Large intestine (tissue), 3 donors: ENCODE results near the gene BIRC7. TPM values are rescaled to one million over a fixed set of nuclear protein-coding genes. Genes with fewer than 3 reads are reported as not detected.

Source experiments
- DNase-seq, 2 donors: peaks; one replicate each; pipeline versions ENCODE4 v3.0.0 to v3.0.0-alpha.2; 2013
- H3K27ac ChIP-seq: one replicate; pipeline ENCODE4 v1.5.1; 2013; ENCODE audit warnings: low read length
- H3K27me3 ChIP-seq: 2 replicates; pipeline ENCODE4 v1.6.1; 2013; ENCODE audit warnings: low read length; ENCODE audit not compliant: control insufficient read depth, insufficient read depth
- H3K36me3 ChIP-seq: 2 replicates; pipeline ENCODE4 v1.6.1; 2013; ENCODE audit warnings: low read length; ENCODE audit not compliant: control insufficient read depth, insufficient read depth
- H3K4me1 ChIP-seq: one replicate; pipeline ENCODE4 v1.6.1; 2013; ENCODE audit warnings: low read length; ENCODE audit not compliant: control insufficient read depth, insufficient read depth
- H3K4me3 ChIP-seq: one replicate; pipeline ENCODE4 v1.5.1; 2013; ENCODE audit warnings: low read length
- H3K9me3 ChIP-seq: one replicate; pipeline ENCODE4 v1.6.1; 2013; ENCODE audit warnings: mild to moderate bottlenecking, low read depth, low read length, moderate library complexity; ENCODE audit not compliant: control insufficient read depth
- WGBS: methylation state at CpG from one replicate; pipeline ENCODE4 v1.1.5; 2013; ENCODE audit warnings: low lambda C conversion rate; ENCODE audit not compliant: insufficient coverage; 5-methylcytosine and 5-hydroxymethylcytosine counted together
- polyA plus RNA-seq: library from polyadenylated mRNA; unstranded; fragments of 120-200 nt; gene quantifications from one replicate; pipeline ENCODE4 v1.2.1, GENCODE V29; 2013

Gene BIRC7
- polyA plus RNA-seq, 1 donor: 2.6 TPM

DNA sequence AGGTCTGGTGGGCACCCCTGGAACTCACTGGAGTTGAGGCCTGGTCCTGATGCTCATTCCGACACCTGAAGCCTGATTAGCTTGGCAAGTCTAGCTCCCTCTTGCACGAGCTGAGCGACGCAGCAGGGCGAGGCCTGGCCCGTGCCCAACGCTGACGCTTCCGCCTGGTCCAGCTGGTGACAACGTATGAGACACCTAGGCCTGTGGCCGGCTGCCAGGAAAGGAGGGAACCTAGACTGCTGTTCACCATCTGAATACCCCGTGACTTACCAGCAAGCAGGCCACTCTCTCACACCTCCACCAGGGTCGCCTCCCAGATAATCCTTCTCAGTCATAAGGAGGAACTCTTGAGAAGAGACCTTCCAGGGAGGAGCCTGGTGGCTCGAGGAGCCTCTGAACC lies 44.3 kb upstream of the BIRC7 start:
- Histone ChIP-seq H3K4me1 (no peaks in the 10 kb centered on the region), H3K36me3 (peaks cover 10% of the 10 kb centered on the region), H3K27me3 (no peaks in the 10 kb centered on the region), H3K9me3 (no peaks in the 10 kb centered on the region), H3K4me3 (no peak overlapping the region), H3K27ac (no peak overlapping the region)
- no CpG with 5 or more reads among the region's 14 CpGs for WGBS
- DNase-seq: no peak

DNA sequence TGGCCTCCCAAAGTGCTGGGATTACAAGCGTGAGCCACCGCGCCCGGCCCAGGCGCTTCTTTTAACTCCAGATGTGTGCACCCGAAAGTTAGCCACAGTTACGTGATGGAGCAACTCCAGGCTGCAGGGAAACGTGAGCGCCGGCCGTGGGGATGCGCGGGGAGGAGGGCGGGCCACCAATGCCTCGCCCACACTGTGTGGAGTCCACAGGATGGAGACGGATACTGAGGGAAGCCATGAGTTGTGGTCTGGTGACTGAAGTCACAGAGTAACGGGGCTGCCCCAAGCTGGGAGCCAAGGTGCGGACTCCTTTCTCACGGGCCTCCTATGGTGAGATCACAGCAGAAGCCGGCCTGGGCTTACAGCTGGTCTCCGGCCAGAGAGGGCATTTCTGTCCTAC lies 43.0 kb upstream of the BIRC7 start:
- Histone ChIP-seq H3K4me1 (no peaks in the 10 kb centered on the region), H3K27me3 (no peaks in the 10 kb centered on the region), H3K9me3 (no peaks in the 10 kb centered on the region), H3K27ac (no peak overlapping the region), H3K4me3 (no peak overlapping the region), H3K36me3 (peaks cover 23% of the 10 kb centered on the region)
- no CpG with 5 or more reads among the region's 21 CpGs for WGBS
- DNase-seq: no peak

DNA sequence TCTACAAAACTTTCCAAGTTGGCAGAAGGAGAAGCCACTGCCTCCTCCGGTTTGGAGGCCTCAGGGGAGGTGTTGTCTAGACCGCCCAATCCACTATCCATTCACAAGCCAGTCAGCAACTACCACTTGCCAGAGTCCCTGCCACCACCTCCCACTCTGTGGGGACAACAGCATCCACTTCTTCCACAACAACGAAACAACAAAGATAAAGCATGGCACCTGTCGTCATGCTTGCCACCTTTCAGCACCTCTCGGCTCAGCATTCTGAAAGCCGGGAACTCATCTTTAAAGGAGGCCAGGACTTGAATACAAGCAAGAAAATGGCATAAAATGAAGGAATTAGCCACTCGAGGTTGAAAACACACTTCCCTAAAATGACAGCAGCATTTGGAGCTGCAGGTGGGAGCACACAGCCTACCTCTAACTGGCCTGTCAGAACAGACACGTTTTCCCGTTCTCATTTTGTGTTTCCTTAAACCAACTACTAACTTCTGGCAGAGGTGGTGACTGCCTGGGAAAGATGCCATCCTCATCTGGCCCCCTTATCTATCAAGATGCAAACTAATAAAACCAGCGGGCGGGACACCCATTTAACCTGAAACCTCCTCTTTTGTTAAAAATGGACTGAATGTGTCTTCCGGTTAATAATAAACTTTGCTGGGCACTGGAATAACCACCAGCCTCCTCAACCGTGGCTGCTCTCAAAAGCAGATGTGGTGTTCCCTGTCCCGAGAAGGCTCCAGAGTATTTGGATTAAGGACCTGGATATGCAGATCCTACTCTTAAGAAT lies 41.5 kb upstream of the BIRC7 start:
- DNase-seq: no peak
- no peaks in the 10 kb centered on the region for H3K4me1 ChIP-seq
- WGBS: no CpG with 5 or more reads among the region's 14 CpGs

DNA sequence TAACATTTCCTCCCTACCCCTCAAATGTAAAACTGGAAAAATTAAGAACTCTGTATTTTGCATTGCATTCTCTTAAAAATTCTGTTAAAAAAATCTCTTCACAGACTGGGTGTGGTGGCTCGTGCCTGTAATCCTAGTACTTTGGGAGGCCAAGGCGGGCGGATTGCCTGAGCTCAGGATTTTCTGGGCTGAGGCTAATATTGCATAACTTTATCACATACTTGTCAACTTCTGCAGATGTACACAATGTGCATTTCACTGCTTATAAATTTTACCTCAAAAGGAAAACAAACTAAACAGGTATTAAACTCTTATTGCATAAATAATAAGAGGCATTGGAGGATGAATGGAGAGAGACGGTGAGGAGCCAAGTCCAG lies 40.9 kb upstream of the BIRC7 start:
- Histone ChIP-seq H3K27me3 (no peaks in the 10 kb centered on the region), H3K36me3 (peaks cover 28% of the 10 kb centered on the region), H3K4me3 (no peak overlapping the region), H3K4me1 (no peaks in the 10 kb centered on the region), H3K9me3 (no peaks in the 10 kb centered on the region), H3K27ac (no peak overlapping the region)
- no peak for DNase-seq
- 100% methylated on average over 1 of the region's 4 CpGs for WGBS

More for the DNA sequence above, 41.5 kb upstream of the BIRC7 start:
- Histone ChIP-seq H3K4me3 (no peak overlapping the region), H3K36me3 (peaks cover 28% of the 10 kb centered on the region), H3K9me3 (no peaks in the 10 kb centered on the region), H3K27me3 (no peaks in the 10 kb centered on the region), H3K27ac (no peak overlapping the region)

DNA sequence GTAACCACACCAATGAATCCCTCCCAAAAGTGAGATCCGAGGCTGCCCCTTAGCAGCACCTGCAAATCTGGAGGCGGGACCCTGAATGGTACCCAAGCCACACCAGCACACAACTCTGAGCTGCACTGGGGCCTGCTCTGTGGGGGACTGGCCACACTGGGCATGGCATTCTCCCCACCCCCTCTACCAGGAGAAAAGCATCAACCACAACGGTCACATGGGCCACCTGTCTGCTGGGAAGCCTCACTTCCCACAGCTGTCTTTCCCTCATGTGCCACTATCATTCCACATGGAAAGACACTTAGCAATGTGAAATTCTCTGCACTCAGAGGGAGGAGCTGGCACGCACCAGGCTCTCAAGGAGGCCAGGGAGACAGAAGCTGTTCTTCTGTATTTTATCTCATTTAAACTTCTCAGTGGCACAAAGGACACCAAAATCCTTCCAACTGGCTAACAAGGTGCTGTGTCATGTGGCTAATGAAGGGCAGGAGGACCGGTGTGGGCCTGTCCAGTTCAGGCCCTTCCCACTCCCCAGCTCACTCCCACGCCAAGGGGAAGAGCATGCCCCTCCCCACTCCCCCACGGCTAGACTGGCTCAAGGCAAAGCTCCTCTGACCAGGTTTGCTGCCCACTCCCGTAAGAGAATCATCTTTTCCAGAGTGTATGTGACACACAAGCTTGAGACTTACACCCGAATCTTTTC lies 38.8 kb upstream of the BIRC7 start:
- H3K4me1 ChIP-seq: no peaks in the 10 kb centered on the region
- H3K36me3 ChIP-seq: peaks cover 39% of the 10 kb centered on the region
- no CpG with 5 or more reads among the region's 9 CpGs for WGBS
- H3K9me3 ChIP-seq: no peaks in the 10 kb centered on the region
- H3K27me3 ChIP-seq: no peaks in the 10 kb centered on the region
- no peak overlapping the region for H3K4me3 ChIP-seq
- DNase-seq: no peak
- H3K27ac ChIP-seq: no peak overlapping the region

DNA sequence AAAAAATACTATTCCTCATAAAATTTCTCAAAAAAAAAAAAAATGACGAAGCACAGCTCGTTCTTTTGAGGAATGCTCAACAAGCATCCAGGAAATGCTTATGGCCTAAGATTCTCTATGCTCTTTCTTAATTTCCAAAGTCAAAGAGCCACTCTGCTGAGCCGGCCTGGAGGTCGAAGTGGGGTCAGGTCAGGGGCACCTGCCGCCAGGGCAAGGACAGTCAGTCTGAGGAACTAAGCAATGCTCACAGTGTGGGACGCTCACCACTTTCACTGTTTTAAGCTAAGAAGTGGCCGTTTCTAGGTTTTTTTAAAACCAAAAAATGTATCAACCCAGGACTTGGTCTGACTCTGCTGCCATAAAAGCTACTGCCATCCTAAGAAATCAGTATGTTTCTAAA lies 37.1 kb upstream of the BIRC7 start:
- Histone ChIP-seq H3K27ac (no peak overlapping the region), H3K4me3 (no peak overlapping the region), H3K27me3 (no peaks in the 10 kb centered on the region), H3K36me3 (peaks cover 56% of the 10 kb centered on the region), H3K4me1 (no peaks in the 10 kb centered on the region), H3K9me3 (no peaks in the 10 kb centered on the region)
- no CpG with 5 or more reads among the region's 7 CpGs for WGBS
- DNase-seq: no peak

DNA sequence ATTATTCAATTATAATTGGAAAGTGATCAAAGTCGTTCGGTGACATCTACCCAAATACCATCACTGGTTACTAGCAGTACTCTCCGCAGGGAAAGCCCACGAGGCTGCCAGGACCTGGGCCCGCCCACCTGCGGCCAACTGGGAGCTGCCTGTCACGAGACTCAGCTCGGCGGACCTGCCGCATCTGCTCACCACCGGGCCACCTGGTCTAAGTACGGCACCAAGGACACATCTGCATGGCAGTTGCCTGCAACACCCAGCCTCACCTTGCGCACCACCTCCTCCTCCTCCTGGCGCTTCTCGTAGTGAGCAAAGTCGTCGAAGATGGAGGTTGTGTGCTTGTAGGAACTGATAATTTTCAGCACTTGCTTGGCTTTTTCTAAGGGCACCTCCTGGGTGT lies 33.7 kb upstream of the BIRC7 start:
- Histone ChIP-seq H3K4me3 (no peak overlapping the region), H3K4me1 (no peaks in the 10 kb centered on the region), H3K36me3 (peaks cover 68% of the 10 kb centered on the region), H3K27ac (no peak overlapping the region), H3K9me3 (no peaks in the 10 kb centered on the region), H3K27me3 (no peaks in the 10 kb centered on the region)
- DNase-seq: no peak
- WGBS: 100% methylated on average over 2 of the region's 17 CpGs

DNA sequence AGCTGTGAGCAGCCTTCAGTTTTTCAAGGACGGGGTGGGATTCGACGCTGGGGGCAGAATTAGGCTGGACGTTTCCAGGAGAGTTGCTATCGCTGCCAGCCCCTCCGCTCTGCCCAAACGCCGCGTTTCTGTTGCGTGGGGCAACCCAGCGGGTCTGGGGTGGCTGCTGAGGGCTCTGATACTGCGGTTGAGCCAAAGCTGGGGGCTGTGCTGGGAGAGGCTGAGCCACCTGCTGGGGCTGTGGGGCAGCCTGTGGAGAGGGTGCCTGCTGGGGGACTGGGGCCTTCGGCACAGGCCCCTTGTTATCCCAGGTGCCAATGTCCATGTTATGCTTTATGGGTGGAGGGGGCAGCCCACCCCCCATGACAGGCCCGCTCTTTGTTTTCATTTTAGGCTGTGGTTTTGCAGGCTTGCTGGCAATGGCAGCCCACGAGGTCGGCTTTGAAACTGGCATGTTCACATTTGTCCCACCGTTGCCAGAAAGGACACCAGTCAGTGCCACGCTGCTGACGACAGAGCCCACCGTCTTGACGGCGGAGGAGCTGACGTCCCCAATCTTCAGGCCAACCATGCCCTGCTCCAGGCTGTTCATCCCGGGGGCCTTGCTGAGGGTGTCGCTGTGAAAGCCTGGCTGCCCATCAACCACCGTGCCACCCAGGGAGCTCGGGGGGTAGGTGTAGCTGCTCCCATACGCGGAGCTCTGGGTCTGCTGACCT lies 32.7 kb upstream of the BIRC7 start:
- WGBS: no CpG with 5 or more reads among the region's 29 CpGs
- H3K9me3 ChIP-seq: no peaks in the 10 kb centered on the region
- no peak for DNase-seq
- peaks cover 61% of the 10 kb centered on the region for H3K36me3 ChIP-seq
- no peak overlapping the region for H3K4me3 ChIP-seq
- H3K27me3 ChIP-seq: no peaks in the 10 kb centered on the region
- no peak overlapping the region for H3K27ac ChIP-seq
- no peaks in the 10 kb centered on the region for H3K4me1 ChIP-seq

DNA sequence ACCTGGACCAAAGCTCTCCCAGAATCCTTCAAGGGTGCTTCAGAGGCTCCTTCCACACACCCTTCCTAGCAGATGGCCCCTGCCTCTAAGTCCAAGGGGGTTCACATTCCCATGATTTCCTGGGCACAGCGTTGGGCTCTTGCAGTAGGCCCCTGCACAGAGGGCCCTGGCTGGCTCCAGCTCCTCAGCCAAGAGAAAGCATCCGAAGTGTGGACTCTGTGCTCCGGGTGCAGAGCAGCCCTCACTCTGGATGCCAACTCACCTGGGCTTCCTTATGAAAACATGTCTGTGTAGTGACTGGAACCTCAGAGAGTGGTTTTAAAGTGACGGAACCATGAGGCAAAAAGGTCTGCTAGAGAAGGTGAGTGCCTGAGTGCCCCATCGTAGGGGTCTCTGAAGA lies 31.3 kb upstream of the BIRC7 start:
- no CpG with 5 or more reads among the region's 5 CpGs for WGBS
- H3K36me3 ChIP-seq: peaks cover 69% of the 10 kb centered on the region

DNA sequence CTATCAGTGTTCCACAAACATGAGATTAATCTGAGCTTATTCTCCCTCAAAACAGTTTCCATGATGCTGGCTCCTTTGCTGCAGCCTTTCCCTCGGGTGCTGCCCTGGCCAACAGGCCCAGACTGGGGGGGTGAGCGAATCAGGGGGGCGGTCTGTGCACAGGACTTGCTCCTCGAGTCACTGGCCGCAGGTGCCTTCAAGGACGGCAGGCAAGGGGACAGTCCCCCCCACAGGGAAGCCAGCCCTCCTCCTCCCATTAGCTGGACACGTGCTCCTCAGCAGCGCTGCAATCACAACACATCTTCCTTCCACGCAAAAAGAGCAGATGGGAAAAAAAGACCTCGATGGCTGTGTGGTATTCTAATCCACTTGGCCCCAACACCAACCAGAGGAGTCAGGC lies 29.8 kb upstream of the BIRC7 start:
- Histone ChIP-seq H3K4me1 (no peaks in the 10 kb centered on the region), H3K36me3 (peaks cover 74% of the 10 kb centered on the region), H3K4me3 (no peak overlapping the region), H3K27ac (no peak overlapping the region), H3K27me3 (no peaks in the 10 kb centered on the region), H3K9me3 (no peaks in the 10 kb centered on the region)
- DNase-seq: no peak
- no CpG with 5 or more reads among the region's 10 CpGs for WGBS

More for the DNA sequence above, 31.3 kb upstream of the BIRC7 start:
- no peak overlapping the region for H3K4me3 ChIP-seq
- H3K9me3 ChIP-seq: no peaks in the 10 kb centered on the region
- no peak for DNase-seq
- no peaks in the 10 kb centered on the region for H3K4me1 ChIP-seq
- no peaks in the 10 kb centered on the region for H3K27me3 ChIP-seq
- no peak overlapping the region for H3K27ac ChIP-seq
